Suprapubic skin (tissue), 4 donors: ENCODE results near the gene PNKP. TPM values are rescaled to one million over a fixed set of nuclear protein-coding genes. Genes with fewer than 3 reads are reported as not detected.

Experiments used
- DNase-seq, 2 donors: peaks; one replicate each; pipeline ENCODE4 v3.0.0-alpha.2; 2019; ENCODE audit warnings: low spot score in 2 of 2
- H3K27ac ChIP-seq: fragments of 200-600 bp; sonication (generic); one replicate; pipeline ENCODE4 v1.5.1; 2019
- H3K27me3 ChIP-seq: fragments of 200-600 bp; sonication (generic); one replicate; pipeline ENCODE4 v1.5.1; 2019
- H3K36me3 ChIP-seq: fragments of 200-600 bp; sonication (generic); one replicate; pipeline ENCODE4 v1.5.1; 2019
- H3K4me1 ChIP-seq: fragments of 200-600 bp; sonication (generic); one replicate; pipeline ENCODE4 v1.5.1; 2019
- H3K4me3 ChIP-seq: fragments of 200-600 bp; sonication (generic); one replicate; pipeline ENCODE4 v1.5.1; 2019; ENCODE audit warnings: mild to moderate bottlenecking
- H3K9me3 ChIP-seq: fragments of 200-600 bp; sonication (generic); one replicate; pipeline ENCODE4 v1.5.1; 2019
- EP300 ChIP-seq: sonication (generic); formaldehyde crosslinking; IDR thresholded peaks from one replicate; pipeline ENCODE4 v1.6.1; 2017; ENCODE audit warnings: antibody characterized with exemption
- POLR2A ChIP-seq, 2 donors: fragments of 450-650 bp; IDR thresholded peaks; one replicate each; pipeline ENCODE4 v1.6.1; 2017; ENCODE audit warnings: antibody characterized with exemption in 2 of 2, mild to moderate bottlenecking in 2 of 2, moderate library complexity in 2 of 2
- POLR2AphosphoS5 ChIP-seq, 3 donors: sonication (generic); formaldehyde crosslinking; IDR thresholded peaks; one replicate each; pipeline ENCODE4 v1.6.1; 2017; ENCODE audit warnings: antibody characterized with exemption in 3 of 3
- WGBS: methylation state at CpG from one replicate; pipeline ENCODE4 v1.1.5; 2018; 5-methylcytosine and 5-hydroxymethylcytosine counted together
- total RNA-seq, 4 donors: library from RNA; depleted of rRNA; stranded (reverse); fragments of >200 nt; gene quantifications; one replicate each; pipeline ENCODE4 v1.1.0, GENCODE V29; 2016
- TF ChIP-seq, protein P1 (sequence below), 2 donors: fragments of 200-600 bp in 1 of 2; fragments of 450-650 bp in 1 of 2; sonication (generic) in 1 of 2; IDR thresholded peaks; one replicate each; pipeline ENCODE4 v1.5.1; 2016 to 2019; ENCODE audit warnings: antibody characterized with exemption in 2 of 2, mild to moderate bottlenecking in 1 of 2, moderate library complexity in 1 of 2

PNKP gene
- total RNA-seq, 4 donors from 2014 or later: 26.0 to 53.3 (median 40.5) TPM

DNA sequence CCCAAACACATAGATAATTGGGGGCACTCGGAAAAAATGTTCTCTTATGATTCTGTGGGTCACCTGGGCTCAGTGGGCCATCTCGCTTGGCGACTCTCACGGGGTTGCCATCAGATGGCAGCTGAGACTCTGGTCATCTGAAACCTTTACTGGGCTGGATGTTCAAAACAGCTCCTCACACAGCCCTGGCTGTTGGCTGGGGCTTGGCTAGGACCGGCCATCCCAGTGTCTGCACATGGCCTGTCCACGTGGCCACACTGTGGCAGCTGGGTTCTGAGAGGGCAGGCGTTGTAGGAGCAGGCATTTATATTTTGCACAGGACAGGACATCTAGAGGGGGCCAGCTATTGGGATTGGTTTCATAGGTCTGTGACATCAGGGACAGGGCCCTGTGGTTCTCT is 33.8 kb downstream of the PNKP start:
- WGBS: 92% methylated on average over 5 of the region's 7 CpGs
- no peak for DNase-seq
- H3K9me3 ChIP-seq: no peaks in the 10 kb centered on the region
- no peak for TF ChIP-seq EP300
- TF ChIP-seq, protein P1, sequence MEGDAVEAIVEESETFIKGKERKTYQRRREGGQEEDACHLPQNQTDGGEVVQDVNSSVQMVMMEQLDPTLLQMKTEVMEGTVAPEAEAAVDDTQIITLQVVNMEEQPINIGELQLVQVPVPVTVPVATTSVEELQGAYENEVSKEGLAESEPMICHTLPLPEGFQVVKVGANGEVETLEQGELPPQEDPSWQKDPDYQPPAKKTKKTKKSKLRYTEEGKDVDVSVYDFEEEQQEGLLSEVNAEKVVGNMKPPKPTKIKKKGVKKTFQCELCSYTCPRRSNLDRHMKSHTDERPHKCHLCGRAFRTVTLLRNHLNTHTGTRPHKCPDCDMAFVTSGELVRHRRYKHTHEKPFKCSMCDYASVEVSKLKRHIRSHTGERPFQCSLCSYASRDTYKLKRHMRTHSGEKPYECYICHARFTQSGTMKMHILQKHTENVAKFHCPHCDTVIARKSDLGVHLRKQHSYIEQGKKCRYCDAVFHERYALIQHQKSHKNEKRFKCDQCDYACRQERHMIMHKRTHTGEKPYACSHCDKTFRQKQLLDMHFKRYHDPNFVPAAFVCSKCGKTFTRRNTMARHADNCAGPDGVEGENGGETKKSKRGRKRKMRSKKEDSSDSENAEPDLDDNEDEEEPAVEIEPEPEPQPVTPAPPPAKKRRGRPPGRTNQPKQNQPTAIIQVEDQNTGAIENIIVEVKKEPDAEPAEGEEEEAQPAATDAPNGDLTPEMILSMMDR (IDR thresholded peaks at IDR 0.05): no peak
- no peak for TF ChIP-seq POLR2AphosphoS5 (IDR thresholded peaks at IDR 0.05)
- no peak for TF ChIP-seq POLR2A (IDR thresholded peaks at IDR 0.05)
- no peaks in the 10 kb centered on the region for H3K4me1 ChIP-seq
- H3K27me3 ChIP-seq: no peaks in the 10 kb centered on the region
- no peak overlapping the region for H3K4me3 ChIP-seq
- no peak overlapping the region for H3K27ac ChIP-seq
- H3K36me3 ChIP-seq: peaks cover 87% of the 10 kb centered on the region

DNA sequence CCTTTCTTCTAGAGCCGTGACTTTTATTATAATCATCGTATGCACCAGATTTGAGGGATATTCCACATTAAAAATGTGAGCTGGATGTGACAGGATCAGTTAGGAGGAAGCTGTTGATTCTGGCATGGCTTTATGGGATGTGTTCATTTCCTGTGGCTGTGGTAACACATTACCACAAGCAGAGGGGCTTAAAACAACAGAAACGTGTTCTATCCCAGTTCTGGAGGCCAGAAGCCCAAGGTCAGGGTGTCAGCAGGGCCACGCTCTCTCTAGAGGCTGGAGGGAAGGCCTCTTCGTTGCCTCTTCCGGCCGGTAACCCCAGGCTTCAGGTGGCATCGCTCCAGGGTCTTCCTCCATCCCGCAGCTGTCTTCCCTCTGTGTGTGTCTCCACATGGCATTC is 34.8 kb downstream of the PNKP start:
- H3K4me3 ChIP-seq: no peak overlapping the region
- H3K27ac ChIP-seq: no peak overlapping the region

DNA sequence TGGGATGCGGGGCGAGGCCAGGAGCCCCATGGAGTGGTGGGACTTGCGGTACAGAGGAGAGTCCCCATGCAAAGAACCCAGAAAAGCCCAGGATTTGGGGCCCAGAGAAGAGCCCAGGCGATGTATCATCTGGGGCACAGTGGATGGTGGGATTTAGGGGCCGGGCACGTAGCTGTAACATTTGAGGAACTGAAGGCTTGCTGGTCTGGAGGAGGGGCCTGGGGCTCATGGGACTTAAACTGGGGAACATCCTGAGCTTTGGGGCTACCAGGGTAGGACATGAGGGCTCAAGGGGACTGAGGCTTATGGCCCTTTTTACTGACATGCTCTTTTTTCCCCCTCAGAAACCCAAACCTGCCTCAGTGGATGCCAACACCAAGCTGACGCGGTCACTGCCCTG is 35.8 kb downstream of the PNKP start:
- Histone ChIP-seq H3K4me3 (no peak overlapping the region), H3K27ac (no peak overlapping the region), H3K27me3 (no peaks in the 10 kb centered on the region), H3K4me1 (no peaks in the 10 kb centered on the region), H3K36me3 (peaks cover 91% of the 10 kb centered on the region), H3K9me3 (no peaks in the 10 kb centered on the region)
- no peak for DNase-seq
- whole genome bisulfite sequencing: 93% methylated on average over 8 of the region's 8 CpGs
- TF ChIP-seq POLR2A (IDR thresholded peaks at IDR 0.05) (no peak), EP300 (no peak), POLR2AphosphoS5 (IDR thresholded peaks at IDR 0.05) (no peak)
- TF ChIP-seq, protein P1 (IDR thresholded peaks at IDR 0.05): no peak

More for the DNA sequence above, 34.8 kb downstream of the PNKP start:
- peaks cover 94% of the 10 kb centered on the region for H3K36me3 ChIP-seq
- H3K27me3 ChIP-seq: no peaks in the 10 kb centered on the region
- H3K4me1 ChIP-seq: no peaks in the 10 kb centered on the region
- H3K9me3 ChIP-seq: no peaks in the 10 kb centered on the region
- 70% methylated on average over 9 of the region's 9 CpGs for WGBS
- TF ChIP-seq POLR2AphosphoS5 (IDR thresholded peaks at IDR 0.05): no peak
- TF ChIP-seq, protein P1 (IDR thresholded peaks at IDR 0.05): no peak
- TF ChIP-seq POLR2A (IDR thresholded peaks at IDR 0.05): no peak
- no peak for TF ChIP-seq EP300
- DNase-seq: no peak

- 98% methylated on average over 6 of the region's 12 CpGs for WGBS
- H3K9me3 ChIP-seq: no peaks in the 10 kb centered on the region
- H3K27ac ChIP-seq: no peak overlapping the region
- no peak for TF ChIP-seq EP300
- TF ChIP-seq POLR2A (IDR thresholded peaks at IDR 0.05): no peak
- TF ChIP-seq, protein P1 (IDR thresholded peaks at IDR 0.05): no peak
- TF ChIP-seq POLR2AphosphoS5 (IDR thresholded peaks at IDR 0.05): no peak
- DNase-seq: no peak
- H3K27me3 ChIP-seq: no peaks in the 10 kb centered on the region
- H3K4me3 ChIP-seq: no peak overlapping the region
- H3K4me1 ChIP-seq: no peaks in the 10 kb centered on the region
- H3K36me3 ChIP-seq: peaks cover 84% of the 10 kb centered on the region
Observed at GRCh38 chr19:49830766-49831165, 36.6 kb downstream of the PNKP start.

GRCh38 chr19:49829721-49830120 is 37.7 kb downstream of the PNKP start:
- Histone ChIP-seq H3K4me3 (no peak overlapping the region), H3K27me3 (no peaks in the 10 kb centered on the region), H3K36me3 (peaks cover 73% of the 10 kb centered on the region), H3K9me3 (no peaks in the 10 kb centered on the region), H3K27ac (no peak overlapping the region), H3K4me1 (no peaks in the 10 kb centered on the region)
- TF ChIP-seq POLR2AphosphoS5 (IDR thresholded peaks at IDR 0.05) (no peak), POLR2A (IDR thresholded peaks at IDR 0.05) (no peak), EP300 (no peak)
- TF ChIP-seq, protein P1 (IDR thresholded peaks at IDR 0.05): no peak
- DNase-seq: no peak
- WGBS: 93% methylated on average over 14 of the region's 18 CpGs
